Right kidney (tissue), 1 donor: ENCODE results near the gene MACROD2.

ENCODE experiments used
- DNase-seq: peaks from one replicate; pipeline ENCODE4 v3.0.0-alpha.2; 2016

The MACROD2 gene

DNA sequence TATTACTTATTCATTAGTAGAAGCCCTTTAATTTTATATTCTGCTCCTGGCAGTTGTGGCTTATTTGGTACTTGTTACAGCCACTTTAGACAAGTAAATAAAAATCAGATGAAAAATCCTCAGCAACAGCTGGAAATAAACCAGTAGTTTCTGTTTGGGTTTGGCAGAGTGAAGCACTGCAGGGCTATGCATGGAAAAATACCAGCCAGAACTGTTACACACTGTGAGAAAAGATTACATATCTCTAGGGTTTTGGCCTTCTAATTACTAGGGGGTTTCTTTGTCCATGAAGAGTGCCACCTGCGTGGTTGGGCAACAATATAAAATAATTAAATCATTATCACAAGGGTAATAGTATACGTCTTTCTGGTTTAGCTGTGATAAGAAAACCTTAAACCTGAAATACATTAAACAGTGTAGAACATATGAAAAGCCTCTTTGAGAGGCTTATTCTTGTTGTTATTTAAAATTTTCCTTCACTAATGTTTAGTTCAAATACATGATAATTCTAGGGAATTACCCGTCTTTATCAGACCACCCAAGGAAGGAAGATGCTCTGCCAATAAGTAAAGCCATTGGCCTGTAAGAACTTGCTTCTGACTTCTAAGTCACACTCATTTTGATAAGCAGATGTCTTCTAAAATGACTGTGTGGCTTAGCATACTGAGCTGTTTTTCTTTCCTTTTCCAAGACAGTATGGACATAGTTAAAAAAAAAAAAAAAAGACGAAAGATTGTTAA is 662.1 kb downstream of the MACROD2 start:
- no peak for DNase-seq

DNA sequence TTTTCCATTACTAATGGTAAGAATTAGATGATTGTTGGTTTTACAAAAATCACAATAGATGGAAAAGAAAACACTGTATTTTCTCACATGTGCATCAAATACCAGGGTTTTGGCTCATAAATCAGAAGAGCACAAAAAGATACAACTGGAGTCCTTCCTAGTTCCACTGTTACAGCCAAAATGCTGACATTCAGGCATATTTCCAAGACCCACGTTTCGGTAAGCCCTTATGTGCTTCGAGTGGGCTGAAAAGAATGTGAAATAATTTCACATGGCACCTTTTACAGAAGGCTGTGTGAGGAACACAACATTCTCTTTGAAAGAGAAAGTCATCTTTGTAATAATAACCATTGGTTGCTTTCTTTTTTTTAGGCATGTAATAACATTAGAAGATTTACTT is 668.8 kb downstream of the MACROD2 start:
- no peak for DNase-seq

DNA sequence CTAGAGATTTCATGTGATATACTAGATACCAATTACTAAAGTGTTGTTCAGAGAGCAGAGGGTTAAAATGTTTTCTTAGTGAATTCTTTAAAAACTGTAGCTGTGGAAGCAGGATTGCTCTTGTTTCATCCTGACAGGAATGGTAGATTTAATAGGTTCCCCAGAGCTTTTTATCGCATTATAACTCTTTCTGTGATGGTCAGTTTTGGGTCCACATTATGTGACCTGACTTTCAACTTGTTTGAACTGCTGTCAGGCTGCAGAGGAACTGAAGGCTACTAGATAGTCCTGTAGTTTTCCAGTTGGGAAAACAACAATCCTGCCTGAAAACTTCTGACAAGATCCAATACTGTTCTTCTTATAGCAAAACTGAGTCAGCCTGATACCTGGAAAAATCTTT is 671.4 kb downstream of the MACROD2 start:
- no peak for DNase-seq

DNA sequence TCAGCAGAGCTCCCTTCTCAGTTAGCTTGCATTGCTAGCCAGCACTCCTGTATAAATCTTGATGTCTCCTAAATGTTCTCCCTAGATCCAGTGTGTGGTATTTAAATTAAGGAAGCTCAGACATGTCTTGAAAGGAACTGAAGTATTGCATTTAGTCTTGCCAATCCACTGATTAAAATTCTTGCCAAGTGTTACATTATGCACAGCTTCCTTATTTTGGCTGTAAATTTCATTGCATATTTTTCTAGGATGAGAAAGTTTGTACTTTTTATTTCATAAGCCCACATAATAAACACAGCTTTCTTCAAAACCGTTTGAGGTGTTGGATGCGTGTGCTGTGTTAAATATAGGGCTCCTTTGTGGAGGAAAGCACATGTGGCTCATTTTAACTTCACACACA is 671.9 kb downstream of the MACROD2 start:
- no peak for DNase-seq

DNA sequence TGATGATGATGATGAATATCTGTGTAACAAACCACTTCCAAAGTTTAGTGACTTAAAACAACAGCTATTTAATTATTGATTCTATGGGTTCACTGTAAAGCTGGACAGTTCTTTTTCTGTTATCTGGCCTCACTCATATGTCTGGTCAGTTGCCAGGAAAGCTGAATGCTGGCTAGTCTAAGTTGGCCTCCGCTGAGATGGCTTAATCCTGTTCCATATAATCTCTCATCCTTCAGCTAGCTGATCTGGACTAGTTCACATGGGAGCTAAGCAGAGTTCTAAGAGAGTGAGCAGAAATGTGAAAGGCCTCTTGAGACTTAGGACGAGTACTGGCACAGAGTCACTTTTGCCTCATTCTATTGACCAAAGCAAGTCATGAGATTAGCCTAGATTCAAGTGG is 676.8 kb downstream of the MACROD2 start:
- no peak for DNase-seq

DNA sequence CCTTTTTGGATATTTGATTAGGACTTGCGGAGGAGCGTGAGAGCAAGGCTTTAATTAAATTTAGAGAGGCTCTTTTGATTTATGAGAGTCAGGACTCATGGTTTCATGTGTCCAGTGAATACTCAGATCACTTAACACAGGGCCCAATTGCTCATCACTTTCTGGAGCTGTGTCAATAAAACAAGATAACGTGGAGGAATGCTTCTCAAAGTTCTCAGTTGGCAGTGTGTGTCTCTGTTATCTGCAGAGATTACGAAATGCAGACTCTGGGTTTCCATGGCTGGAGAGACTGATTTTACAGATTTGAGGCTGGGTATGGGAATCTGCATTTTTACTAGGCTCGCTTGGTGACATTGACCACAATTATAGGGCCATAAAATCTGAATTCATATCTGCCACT is 677.8 kb downstream of the MACROD2 start:
- DNase-seq: no peak

DNA sequence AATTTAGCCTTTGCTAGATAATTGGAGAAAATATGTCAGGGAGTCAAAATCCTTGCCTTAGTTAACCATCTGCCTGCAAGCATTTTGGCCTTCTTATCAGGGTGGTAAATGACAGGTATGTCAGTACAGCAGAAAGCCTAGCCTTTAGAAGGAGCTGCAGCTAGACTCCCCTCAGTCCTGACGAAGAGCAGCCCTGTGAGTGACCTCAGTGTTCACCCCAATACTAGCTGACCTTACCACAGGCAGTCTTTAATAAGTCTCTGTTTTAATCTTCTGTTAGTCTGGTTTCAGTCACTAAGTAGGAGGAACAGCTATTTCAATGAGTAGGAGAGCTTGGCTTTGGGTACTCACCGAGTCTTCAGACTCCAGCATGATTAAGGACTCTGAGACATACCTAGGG is 682.1 kb downstream of the MACROD2 start:
- no peak for DNase-seq

DNA sequence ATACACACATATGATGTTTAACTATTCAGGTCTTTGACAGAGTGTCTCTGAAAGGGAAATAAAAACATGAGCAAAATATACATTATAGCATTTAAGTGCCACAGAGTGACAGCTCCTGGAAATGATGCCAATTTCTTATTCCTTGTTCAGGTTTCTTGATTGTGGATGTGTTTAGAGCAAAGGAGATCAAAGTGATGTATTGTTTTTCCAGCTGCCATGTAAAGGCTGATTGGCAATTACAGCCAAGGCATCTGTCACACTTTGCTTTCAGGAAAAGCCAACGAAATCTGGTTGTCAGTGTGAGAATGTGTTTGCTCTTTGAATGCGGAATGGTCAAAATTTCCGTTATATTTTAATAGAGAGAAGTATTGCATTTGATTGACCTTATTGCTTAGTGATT is 689.9 kb downstream of the MACROD2 start:
- DNase-seq: no peak

DNA sequence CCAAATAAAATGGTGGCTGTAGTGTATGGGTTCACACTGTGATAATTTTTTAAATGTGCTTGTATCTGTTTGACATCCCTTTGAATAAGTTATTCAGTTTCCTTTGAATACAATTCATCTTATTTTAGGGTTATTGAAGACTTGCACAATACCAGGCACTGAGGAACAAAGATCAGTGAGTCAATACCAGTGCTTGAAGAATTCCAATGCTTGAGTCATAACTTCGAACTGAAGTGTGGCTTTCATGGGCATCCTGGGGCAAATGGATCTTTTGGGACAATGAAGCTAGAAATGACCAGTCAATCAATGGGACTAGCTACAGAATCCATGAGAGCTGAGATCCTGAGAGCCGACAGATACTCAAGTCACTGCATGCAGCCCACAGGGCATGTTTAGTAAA is 692.0 kb downstream of the MACROD2 start:
- no peak for DNase-seq

DNA sequence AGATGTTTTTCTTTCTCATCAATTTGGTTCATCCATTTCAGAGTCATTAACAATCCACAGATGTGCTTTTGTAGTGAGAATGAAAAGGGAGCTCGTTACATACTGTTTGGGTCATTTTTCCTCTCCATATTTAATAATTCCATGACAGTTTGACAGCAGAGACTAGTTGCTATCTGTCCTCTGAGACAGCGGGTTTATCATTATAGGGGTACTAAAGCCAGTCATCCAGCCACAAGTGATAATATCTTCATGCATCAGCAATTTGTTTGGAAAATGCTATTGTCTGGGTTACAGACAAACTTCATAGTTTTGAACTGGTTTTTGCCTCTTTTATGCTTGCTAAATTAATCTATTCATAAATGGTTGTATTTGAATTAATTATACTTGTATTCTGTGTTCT is 692.7 kb downstream of the MACROD2 start:
- DNase-seq: no peak

DNA sequence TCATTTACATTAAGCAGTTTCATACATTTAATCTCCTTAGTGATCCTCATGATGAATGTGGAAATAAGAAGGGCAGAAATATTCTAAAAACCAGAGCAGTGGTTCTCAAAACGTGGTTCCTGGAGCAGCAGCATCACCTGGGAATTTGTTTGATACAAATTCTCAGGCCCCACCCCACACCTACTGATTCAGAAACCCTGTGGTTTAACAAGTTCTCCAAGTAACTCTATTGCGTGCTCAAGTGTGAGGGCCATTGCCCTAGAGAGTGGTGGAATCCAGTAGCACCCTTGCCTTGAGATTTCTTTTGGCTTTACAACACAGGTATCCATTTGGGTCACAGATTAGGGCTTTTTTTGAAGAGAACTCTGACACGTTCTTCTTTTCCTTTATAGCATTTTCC is 696.7 kb downstream of the MACROD2 start:
- DNase-seq: no peak

DNA sequence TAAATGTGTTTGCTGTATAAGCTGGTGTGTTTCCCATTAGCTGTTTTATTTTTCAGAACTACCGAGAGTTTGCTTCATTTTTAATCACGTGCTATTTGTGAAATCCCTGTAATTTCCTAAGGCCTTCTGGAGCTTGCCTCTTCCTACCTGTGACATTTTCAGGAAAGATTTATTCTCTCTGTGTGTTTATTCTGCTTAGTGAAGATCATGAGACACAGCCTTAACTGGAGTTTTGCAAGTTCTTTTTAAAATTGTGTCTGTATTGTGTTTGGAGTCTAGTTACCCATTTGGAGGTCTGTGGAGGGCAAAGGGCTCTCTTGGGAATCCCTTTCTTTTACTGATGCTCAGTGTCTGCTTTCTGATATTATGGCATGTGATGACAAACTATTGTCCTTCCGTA is 701.2 kb downstream of the MACROD2 start:
- no peak for DNase-seq

DNA sequence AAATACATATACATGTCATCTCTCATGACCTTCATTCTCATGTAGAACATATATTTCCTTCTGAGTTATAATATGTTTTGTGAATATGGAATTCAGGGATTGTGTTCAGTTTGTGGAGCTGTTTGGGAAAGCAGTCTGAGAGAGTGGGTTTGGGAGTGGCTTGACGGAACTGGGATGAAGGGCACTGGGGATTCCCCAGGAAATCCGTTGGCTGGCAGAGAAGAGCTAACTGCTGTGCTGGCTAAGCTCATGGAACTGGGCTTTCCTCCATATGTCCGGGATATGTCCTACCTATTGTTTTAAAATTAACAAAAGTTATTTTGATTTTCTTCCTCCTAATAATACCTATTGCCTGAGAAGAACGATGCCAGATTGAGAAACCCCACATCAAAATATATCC is 701.6 kb downstream of the MACROD2 start:
- no peak for DNase-seq

DNA sequence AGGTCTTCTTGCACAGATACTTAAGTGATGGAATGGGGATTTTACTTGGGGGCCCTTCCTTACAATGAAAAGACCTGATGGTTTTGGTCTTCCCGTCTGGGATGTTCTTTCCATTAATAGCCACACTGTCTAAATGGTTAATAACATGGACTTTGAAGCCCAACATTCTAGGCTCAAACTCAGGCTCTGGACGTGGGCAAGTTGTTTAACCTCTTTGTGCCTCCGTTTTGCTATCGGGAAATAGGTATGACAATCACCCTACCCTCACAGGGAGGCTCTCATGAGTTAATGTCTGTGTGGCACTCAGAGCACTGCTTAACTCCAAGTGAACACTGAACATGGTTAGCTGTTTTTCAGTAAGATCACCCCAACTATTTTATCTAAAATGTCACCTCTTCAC is 702.8 kb downstream of the MACROD2 start:
- DNase-seq: no peak

DNA sequence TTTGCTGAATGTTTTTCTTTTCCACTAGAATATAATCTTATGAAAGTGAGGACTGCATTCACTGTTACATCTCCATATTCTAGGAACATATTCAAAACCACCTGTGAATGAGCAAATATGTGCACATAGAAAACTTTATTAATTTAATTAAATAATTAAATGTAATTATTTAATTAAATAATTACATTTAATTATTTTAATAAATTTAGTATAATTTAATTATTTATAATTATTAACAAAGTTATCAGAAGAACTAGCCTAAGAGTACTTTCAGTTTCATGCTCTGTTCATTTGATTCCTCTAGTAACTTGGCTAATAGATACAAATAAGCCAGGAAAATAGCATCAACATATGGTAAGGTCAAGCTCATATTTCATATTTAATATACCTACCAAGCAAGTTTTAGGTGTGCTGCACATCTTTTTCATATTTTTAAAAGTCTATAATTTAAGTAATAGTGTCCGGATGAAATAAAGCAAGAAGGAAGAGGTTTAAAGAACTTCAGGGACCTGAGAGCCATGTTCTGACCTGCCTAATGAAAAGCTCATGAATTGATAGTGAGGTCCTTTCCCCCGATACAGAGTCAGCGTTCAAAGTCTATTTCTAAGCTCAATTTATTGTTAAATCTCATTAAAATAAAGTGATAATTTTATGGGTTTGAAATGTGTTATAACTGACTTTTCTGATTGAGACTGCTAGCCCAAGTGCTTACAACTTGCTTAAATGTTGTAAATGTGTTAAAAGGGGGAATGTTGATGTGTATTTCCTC is 703.5 kb downstream of the MACROD2 start:
- no peak for DNase-seq

DNA sequence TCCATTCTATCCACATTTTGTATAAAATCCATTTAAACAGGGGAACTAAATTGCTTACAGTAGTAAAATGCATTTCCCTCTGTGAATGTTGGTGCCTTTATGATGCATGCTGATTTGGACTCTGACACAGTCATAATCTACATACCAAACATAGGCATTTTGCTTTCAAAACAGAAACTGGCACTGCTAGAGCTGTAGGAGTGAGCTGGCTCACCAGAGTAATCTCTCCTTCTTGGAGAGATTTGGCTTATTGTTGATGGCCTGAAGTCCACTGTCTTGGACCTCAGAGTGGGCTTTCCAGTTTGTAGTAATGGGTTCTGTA is 705.3 kb downstream of the MACROD2 start:
- no peak for DNase-seq

DNA sequence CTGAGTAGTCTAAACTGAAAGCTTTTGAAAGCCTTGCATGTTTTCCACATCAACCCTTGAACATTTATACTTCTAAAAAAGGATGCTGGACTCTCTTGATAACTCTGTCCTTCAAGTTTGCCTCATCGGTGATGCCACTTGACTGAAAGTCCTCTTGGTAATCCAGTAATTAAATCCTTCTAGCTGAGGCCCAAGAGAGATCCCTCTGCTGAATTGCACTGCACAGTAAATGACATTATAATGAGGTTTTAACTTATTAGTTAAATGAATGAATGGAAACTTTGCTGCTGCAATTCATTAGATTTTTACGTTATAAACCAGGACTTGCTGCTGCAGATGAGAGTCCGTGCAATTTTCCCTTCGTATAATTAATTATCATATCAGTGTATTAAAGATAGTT is 706.0 kb downstream of the MACROD2 start:
- DNase-seq: no peak

DNA sequence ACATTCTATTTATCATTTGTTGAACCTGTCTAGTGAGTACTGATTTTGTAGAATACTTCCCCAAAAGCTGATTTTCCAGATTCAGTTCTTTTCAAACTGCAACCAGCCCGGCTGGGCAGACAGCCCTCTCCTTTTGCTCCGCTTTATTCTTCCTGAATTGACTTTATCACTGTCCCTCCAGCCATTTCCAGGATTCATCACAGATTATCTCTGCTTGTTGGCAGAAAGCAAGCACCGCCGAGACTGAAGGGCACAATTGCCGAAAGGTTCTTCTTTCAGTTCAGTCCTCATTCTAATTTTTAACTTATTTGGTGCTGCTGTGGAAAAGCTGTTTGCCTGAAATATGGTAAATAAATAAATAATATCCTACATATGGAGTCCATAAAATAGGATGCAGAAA is 711.2 kb downstream of the MACROD2 start:
- no peak for DNase-seq

DNA sequence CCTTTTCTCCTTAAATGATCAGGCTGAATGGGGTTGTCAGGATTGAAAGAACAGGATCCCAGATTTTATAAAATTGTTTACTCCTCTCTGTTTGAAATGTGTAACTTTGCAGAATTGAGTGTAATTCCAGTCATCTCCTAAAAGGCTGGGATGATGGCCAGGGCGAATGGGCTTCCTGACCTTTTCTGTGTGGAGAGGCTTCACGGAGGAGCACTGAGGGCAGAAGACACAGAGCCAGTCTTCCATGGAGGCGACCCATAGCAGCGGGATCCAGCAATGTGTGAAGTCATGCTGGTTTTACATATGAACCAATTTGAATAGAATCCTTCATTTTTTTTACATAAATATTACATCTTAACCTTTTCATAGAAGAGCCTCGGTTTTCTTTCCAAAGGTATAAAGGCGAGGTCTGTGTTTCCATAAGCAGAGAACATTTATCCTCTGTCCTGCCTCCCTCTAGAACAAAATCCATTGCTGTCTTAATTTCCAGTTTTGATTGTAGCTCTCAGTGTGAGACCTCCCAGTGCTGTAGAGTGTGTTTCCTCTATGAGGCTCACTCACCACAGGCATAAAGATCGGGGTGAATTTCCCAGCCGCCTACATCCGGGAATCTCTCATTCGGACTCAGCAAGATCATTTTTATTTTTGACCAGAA is 711.8 kb downstream of the MACROD2 start:
- DNase-seq: no peak

DNA sequence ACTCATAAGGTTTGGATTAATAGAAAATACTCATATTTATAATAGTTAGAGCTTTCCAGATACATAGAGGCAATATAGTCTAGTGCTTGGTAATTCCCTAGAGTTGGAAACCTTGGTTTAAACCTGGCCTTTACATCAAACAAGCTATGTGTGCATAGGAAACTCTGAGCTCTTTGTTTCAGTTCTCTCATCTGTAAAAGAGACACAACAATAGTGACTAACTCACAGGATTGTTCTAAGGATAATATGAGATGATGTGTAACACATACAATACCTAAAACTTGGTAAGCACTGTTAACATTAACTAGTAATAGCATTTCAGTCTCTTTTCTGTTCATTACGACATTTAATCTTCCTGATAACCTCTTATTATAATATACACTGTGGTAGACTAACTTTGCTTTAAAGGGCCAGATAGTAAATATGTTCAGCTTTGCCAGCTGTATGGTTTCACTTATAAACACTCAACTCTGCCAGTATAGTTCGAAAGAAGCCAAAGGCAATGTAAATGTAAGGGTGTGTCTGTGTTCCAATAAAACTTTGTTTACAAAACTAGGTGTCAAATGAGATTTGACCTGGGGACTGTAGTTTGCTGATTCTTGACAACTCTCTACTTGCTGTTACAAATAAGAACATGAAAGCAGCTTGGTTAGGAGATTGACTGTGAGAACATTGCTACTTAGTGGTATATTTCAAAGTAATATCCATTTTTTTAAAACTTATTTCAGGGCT is 712.7 kb downstream of the MACROD2 start:
- no peak for DNase-seq

DNA sequence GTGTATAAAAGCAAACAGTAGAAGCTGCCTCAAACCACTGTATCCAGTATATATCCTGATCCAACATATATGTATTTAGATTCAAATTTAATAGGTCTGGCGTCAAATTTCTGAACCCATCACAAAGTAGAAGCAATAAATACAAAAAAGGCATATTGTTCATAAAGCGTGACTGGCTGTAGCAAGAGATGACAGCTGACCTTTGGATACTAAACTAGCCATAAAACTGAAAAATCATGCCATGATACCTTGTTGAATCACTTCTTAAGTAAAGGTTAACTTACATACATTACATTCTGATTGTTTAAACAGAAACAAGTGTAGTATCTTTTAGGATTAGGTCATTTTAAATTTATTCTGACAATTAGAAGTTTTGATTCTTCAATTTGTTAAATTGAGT is 714.1 kb downstream of the MACROD2 start:
- DNase-seq: no peak

DNA sequence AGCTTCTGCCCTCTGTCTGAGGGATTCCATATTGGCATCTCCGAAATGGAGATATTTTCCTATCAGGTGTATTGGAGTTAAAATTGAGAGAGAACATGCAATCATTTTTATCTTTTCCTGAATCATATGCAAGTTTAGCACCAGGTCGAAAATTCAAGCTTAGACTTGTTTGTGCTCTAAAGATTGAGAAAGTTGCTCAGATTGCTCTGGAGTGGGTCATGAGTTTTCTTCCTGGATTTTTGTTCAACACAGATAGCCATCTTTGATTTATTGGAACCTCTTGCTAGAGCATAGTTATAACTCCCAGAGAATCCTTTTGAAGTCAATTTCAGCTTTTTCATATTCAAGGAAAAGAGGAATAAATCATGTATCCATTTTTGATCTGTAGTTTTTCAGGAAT is 715.6 kb downstream of the MACROD2 start:
- DNase-seq: no peak

DNA sequence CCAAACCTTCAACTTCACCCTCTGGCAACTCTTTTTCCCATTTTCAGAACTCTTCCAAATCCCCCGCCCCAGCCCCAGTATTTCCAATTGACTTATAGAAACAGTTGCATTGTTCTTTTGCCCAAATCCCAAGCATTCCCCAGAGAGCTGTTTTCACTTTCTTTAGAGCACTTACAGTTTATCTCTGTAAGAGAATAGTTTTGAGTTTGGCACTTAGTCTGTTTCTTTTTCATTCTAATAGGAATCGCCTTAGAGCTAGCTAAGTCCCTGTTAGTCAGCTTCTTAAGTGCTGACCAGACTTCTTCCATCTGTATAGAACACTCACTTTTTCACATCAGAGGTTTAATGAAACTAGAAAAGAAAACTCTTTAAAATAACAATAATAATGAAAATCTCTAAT is 716.3 kb downstream of the MACROD2 start:
- DNase-seq: no peak
